IPS-NIHi7 (cell line): Measurements from ENCODE around the gene RNF212.

Experiments
- DNase-seq: peaks from one replicate; pipeline ENCODE4 v3.0.0; 2012; ENCODE audit warnings: mixed read lengths; ENCODE audit errors: extremely low spot score

RNF212 gene

GRCh38 chr4:1090465-1091440 is 22.6 kb downstream of the RNF212 start:
- no peak for DNase-seq

GRCh38 chr4:1090036-1090435 is 23.3 kb downstream of the RNF212 start:
- no peak for DNase-seq

- DNase-seq, result no peak
Measured at GRCh38 chr4:1087371-1087770, 26.0 kb downstream of the RNF212 start.

GRCh38 chr4:1086011-1086410 is 27.4 kb downstream of the RNF212 start:
- no peak for DNase-seq

GRCh38 chr4:1085404-1085799 is 28.0 kb downstream of the RNF212 start:
- no peak for DNase-seq

- DNase-seq, result no peak
Measured at GRCh38 chr4:1084796-1085403, 28.5 kb downstream of the RNF212 start.

GRCh38 chr4:1084394-1084793 is 29.0 kb downstream of the RNF212 start:
- no peak for DNase-seq

- DNase-seq, result no peak
Measured at GRCh38 chr4:1082215-1083182, 30.9 kb downstream of the RNF212 start.

GRCh38 chr4:1081689-1082040 is 31.7 kb downstream of the RNF212 start:
- DNase-seq, result no peak

GRCh38 chr4:1080961-1081688 is 32.2 kb downstream of the RNF212 start:
- peak; percentile 66 for DNase-seq

GRCh38 chr4:1080432-1080831 is 32.9 kb downstream of the RNF212 start:
- no peak for DNase-seq

- no peak for DNase-seq
Measured at GRCh38 chr4:1079711-1080265, 33.6 kb downstream of the RNF212 start.

- no peak for DNase-seq
Measured at GRCh38 chr4:1078490-1078889, 34.9 kb downstream of the RNF212 start.

- no peak for DNase-seq
Measured at GRCh38 chr4:1077711-1078477, 35.5 kb downstream of the RNF212 start.

- no peak for DNase-seq
Measured at GRCh38 chr4:1075809-1076699, 37.3 kb downstream of the RNF212 start.

- DNase-seq, result no peak
Measured at GRCh38 chr4:1075225-1075624, 38.1 kb downstream of the RNF212 start.

GRCh38 chr4:1074077-1074476 is 39.3 kb downstream of the RNF212 start:
- DNase-seq, result no peak

GRCh38 chr4:1072830-1073446 is 40.4 kb downstream of the RNF212 start:
- peak; percentile 76 for DNase-seq

- DNase-seq, result no peak
Measured at GRCh38 chr4:1069394-1069793, 44.0 kb downstream of the RNF212 start.
